Hair follicular keratinocyte (primary cell): ENCODE measurements around the gene PPIE. TPM values are rescaled to one million over a fixed set of nuclear protein-coding genes. Genes with fewer than 3 reads are reported as not detected.

Source experiments
- total RNA-seq: library from RNA; depleted of rRNA; stranded (reverse); fragments of >200 nt; gene quantifications from 2 replicates; pipeline ENCODE4 v1.2.3, GENCODE V29; 2015

Gene PPIE
- total RNA-seq: 54.5 and 58.6 TPM in 2 replicates

DNA sequence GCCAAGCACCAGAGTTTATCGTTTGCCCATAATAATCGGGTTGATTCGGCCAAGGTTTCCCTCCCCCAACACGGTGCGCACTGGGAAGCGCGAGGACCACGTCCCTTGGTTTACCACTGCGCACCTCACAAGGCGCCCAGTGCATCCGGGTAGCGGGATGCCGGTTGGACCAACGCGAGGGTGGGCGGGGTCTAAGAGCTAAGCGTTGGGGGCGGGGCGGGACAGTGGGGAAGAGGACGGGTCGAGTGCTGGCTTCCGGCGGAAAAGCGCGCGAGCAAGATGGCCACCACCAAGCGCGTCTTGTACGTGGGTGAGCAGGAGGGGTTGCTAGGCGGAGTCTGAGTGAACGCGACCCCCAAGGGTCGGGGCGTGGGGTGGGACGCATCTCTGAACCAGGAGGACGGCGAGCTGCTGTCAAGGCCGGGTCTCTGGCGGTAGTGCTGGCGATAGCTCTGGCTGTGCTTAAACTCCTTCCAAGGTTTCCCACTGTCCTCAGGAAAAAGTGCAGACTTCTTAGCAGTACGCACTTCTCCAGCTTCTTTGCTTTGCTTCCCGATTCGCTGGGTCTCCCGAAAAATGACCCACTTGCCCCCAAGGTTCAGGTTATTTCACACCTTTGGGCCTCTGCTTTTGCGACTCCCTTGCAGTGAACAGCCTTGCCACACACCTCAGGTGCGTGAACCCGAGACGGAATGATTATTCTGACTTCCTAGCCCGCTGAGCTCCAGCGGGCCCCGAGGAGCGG lies at the start of gene PPIE:
Gene PPIE (plus strand): TSS at position 261 of the 745 bp plus-strand sequence. CDS start 19 bp downstream, at position 280.

DNA sequence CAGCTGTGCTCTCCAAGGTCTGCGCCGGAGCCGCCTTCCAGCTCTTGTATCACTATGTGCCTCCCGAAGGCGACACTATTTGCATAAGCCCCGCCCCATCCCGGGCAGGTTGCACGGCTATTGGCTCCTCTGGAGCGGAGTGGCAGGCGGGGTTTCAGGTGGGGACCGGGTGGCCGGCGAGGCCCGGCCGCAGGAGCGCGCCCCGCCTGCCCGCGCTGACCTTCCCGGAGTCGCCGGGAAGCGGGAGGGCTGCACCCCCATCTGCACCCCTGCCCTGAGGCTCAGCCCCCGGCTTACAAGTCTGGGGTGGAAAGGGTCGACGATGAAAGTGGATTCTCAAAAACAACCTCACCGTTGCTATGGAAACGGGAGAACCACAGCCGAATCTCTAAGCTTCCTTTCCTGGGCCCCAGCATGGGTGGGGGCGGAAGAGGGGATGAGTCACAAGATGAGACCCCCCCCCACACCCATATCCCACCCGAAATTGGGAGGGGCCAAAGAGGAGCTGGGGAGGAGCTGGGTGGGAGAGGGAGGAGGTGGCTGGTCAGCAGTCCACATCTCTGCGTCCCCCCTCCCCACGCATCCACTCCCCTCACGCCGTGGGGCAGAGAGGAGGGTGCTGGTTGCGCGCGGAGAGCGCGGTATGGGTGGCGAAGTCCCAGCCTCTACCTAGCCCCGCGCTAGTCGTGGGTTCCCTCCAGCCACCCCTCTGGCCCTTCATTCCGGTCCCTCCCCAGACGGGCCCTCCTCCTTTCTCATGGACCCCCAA lies 47.1 kb upstream of the PPIE start, which contains the start of gene HPCAL4:
Gene HPCAL4 (minus strand): TSS at position 51 of the 769 bp plus-strand sequence. CDS start 6,830 bp downstream, outside the sequence.

GRCh38 chr1:39771022-39771532 lies 32.4 kb downstream of the PPIE start, which contains the start of gene OXCT2:
TSS of gene OXCT2 (minus strand) at chr1:39771348. CDS start at chr1:39771255, 93 bp downstream.

DNA sequence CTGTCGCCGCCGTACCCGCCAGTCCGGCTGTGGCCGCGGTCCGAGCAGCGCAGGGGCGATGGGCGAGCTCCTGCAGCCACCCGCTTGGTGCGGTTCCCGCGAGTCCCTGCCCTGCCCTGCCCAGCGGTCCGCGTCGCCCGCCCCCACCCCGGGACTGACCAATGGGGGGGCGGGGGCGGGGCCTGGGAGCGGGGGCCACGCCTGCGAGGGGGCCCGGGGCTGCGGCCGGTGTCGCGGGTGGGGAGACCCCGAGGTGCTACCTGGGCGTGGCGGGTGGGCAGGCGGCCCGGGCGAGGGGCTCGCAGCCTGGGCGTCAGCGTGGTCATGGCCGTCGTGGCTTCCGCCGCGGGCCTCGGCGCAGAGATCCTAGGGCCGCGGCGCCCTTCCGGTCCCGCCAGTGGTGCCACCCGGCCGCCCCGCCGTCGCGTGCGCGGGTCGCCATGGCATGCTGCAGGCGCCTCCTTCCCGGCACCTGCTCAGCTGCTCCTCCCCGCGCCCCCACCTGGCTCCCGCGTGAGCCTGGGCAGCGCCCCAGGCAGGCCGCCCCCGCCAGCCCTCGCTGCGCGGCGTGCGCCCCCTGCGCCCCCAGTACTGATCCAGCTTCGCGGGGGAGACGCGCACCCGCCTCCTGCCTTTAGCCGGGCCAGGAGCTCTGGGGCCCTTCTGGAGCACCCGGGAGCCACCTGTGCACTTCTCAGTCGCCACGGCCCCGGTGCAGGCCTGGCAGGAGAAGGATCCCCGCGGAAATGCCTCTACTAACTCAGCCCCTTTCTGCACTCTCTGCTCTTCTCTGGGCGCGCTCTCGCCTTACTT lies 50.3 kb downstream of the PPIE start, which contains the start of gene BMP8B:
Gene BMP8B (minus strand): TSS at position 108 of the 813 bp plus-strand sequence. CDS start 380 bp downstream, outside the sequence.

Other genes with a start within 250 kb of the PPIE start
- 0.16 TPM in 1 of 2 replicates, not detected in the other for gene BMP8A, start 247.2 kb upstream of the PPIE start, total RNA-seq
- 134 and 149 TPM in 2 replicates for gene PABPC4, start 162.1 kb upstream of the PPIE start, total RNA-seq
- gene HEYL, start 99.2 kb upstream of the PPIE start, total RNA-seq: 0.08 TPM in 1 of 2 replicates, not detected in the other
- gene NT5C1A, start 66.8 kb upstream of the PPIE start, total RNA-seq: not detected in 2 replicates
- gene HPCAL4, start 47.4 kb upstream of the PPIE start, total RNA-seq: not detected in 2 replicates
- gene OXCT2, start 32.5 kb downstream of the PPIE start, total RNA-seq: 1.8 and 3.2 TPM in 2 replicates
- gene BMP8B, start 50.0 kb downstream of the PPIE start, total RNA-seq: 0.04 and 0.08 TPM in 2 replicates
- gene TRIT1, start 144.6 kb downstream of the PPIE start, total RNA-seq: 20.3 and 21.7 TPM in 2 replicates
- gene MYCL, start 163.0 kb downstream of the PPIE start, total RNA-seq: 3.7 and 6.2 TPM in 2 replicates
- 49.1 and 67.8 TPM in 2 replicates for gene MFSD2A, start 216.3 kb downstream of the PPIE start, total RNA-seq